Measurements from ENCODE around the gene CDKN2AIP.
"Not testable (repeated sequence)": the region's sequence is repeated elsewhere in the genome, so short reads cannot be mapped to it uniquely, and the experiment has no call there.

Gene CDKN2AIP

GRCh38 chr4:183413234-183414200 is 30.9 kb upstream of the CDKN2AIP start:
- no peak for DNase-seq (ENCODE audit: low read depth)

GRCh38 chr4:183416879-183417755 is 27.3 kb upstream of the CDKN2AIP start:
- no peak for DNase-seq (ENCODE audit: low read depth)

- no peak for DNase-seq (ENCODE audit: low read depth)
Observed at GRCh38 chr4:183422962-183423631, 21.3 kb upstream of the CDKN2AIP start.

DNA sequence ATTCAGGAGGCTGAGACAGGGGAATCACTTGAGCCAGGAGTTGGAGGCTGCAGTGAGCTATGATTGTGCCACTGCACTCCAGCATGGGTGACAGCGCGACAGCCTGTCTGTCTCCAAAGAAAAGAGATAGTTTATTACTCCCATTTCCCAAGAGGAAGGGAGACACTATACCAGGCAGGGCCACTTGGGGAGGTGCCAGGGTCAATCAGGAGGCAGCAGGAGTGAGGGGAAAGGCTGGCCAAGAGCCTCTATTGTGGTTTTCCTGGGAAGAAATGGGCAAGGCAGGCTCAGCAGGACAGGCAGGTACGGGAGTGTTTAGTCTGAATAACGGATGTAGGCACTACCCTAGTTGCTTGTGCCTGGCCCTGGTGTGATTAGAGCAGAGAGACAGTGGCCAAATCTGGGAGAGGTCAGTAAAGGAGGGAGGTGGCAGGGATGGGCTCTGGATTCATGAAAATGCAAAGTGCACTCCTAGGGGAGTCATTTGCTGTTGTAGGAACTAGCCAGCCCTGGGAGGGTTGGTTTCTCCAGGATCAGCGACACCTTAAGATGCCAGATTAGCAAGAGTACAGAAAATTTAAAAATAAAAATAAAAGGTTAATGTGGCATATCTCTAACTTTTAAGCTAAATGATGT is 20.2 kb upstream of the CDKN2AIP start:
- no peak for DNase-seq (ENCODE audit: low read depth)

DNA sequence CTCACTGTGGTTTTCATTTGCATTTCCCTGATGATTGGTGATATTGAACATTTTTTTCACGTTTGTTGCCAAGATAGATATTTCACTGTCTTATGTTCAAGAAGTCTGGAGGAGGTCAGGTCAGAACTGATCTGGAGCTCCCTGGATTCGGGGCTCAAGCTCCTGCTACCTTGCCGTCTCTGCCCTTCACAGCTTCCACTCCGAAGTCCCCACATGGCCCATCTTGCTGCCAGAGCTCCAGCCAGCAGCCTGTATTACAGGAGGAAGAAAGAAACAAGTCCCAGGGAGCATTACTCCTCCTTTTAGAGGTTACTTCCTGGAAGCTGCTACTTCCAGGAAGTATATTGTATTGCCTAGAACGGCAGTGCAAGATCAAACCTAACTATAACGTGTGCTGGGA is 17.9 kb upstream of the CDKN2AIP start:
- DNase-seq (ENCODE audit: low read depth), result no peak

DNA sequence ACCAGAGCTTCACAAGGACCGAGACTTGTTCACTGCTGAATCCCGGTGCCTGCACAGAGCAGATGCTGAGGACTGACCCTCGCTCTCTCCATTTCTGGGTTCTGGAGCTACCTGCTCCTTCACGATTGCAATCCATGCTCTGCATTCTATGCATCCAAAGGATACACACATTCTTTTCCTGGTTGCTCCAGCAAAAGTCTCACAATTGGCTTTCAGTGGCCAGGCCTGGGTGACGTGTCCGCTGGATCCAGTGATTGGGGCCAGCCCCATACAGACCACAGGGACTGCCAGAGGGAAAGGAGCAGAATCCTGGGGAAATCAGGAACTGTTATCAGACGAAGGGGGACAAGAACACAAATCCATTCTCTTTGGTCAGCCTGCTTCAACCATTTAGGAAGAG is 14.9 kb upstream of the CDKN2AIP start:
- no peak for DNase-seq (ENCODE audit: low read depth)

DNA sequence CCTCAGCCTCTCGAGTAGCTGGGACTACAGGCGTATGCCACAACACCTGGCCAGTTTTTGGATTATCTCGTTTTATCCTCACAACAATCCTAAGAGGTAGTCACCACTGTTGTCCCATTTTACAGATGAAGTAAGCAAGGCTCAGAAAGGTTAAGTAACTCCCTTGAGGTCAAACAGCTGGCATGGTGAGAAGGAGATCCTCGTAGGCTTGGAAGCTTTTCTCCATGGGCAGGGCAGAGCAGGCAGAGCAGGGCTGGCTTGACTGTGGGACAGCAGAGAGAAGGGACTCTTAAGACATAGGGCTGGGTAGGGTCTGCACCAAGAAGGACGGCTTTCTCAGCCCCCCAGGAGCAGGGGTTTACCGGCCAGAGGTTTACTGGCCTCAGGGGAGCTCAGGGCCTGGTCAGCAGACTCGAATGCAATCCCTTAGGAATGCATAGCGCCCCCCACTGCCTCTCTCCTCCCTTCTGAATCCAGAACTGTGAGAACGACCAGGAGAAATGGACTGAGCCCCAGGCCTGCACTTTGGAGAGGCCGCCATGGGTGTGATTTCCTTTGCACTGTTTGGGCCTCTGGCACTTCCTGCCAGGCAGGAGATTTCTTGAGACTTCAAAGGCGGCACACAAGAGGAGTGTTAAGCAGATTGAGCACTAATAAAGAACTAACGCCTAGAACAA is 14.0 kb upstream of the CDKN2AIP start:
- no peak for DNase-seq (ENCODE audit: low read depth)

DNA sequence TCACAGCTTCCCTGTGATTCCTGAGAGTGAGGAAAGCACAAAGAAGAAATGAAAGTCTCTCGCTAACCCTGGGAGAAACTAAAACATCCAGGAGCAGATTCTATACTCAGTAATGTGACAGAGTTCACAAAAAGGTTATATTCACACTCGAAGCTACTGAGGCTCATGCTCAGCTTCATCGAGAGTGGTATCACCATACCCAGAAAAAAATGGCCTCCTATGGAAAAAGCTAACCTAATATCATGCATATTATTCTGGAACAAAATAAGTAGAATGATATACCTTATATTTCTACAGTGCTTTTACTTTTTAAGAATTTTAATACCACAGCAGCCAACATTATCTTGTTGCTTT is 13.5 kb upstream of the CDKN2AIP start:
- no peak for DNase-seq (ENCODE audit: low read depth)

DNA sequence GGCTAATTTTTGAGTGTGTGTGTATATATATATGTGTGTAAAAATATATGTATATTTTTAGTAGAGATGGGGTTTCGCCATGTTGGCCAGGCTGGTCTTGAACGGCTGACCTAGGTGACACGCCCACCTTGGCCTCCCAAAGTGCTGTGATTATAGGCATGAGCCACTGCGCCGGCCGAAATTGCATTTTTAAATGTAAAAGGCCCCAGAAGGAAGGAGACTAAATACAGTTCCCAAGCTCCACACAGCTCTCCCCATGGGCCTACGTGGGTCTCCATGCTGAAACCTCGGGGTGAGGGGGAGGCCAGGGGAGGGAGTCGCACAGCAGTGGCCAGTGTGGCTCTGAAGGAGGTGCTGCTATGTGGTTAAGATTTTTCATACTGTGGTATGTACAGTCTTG is 12.8 kb upstream of the CDKN2AIP start:
- DNase-seq (ENCODE audit: low read depth), result no peak

- DNase-seq (ENCODE audit: low read depth), result not testable (repeated sequence)
Observed at GRCh38 chr4:183433183-183433582, 11.3 kb upstream of the CDKN2AIP start.

GRCh38 chr4:183434264-183434663 is 10.2 kb upstream of the CDKN2AIP start:
- no peak for DNase-seq (ENCODE audit: low read depth)

DNA sequence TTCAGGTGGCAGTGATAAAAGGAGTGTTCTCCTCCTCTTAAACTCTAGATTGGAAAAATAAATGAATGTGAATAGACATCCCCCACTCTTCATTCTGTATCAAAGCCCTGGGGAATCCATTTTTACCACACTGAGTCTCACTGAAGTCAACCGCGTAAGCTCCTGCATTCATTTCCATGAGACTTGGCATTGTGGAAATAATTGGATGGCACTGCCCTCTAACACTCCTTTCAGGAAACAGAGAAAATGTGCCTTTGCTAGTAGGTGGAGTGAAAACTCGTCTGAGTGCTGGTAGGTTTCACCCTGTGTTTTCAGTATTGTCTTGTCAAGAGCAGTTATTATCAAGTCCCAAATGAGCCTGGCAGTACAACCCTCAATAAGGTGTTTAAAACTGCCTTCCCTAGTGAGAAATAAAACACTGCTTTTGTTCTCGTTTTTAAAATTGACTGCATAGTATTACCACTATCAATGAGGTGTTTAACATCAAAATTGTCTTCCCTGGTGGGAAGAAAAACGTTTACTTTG is 9.7 kb upstream of the CDKN2AIP start:
- DNase-seq (ENCODE audit: low read depth), result no peak

- DNase-seq (ENCODE audit: low read depth), result no peak
Observed at GRCh38 chr4:183435803-183436202, 8.6 kb upstream of the CDKN2AIP start.

GRCh38 chr4:183436417-183436816 is 8.0 kb upstream of the CDKN2AIP start:
- no peak for DNase-seq (ENCODE audit: low read depth)

GRCh38 chr4:183437452-183437851 is 7.0 kb upstream of the CDKN2AIP start:
- no peak for DNase-seq (ENCODE audit: low read depth)

DNA sequence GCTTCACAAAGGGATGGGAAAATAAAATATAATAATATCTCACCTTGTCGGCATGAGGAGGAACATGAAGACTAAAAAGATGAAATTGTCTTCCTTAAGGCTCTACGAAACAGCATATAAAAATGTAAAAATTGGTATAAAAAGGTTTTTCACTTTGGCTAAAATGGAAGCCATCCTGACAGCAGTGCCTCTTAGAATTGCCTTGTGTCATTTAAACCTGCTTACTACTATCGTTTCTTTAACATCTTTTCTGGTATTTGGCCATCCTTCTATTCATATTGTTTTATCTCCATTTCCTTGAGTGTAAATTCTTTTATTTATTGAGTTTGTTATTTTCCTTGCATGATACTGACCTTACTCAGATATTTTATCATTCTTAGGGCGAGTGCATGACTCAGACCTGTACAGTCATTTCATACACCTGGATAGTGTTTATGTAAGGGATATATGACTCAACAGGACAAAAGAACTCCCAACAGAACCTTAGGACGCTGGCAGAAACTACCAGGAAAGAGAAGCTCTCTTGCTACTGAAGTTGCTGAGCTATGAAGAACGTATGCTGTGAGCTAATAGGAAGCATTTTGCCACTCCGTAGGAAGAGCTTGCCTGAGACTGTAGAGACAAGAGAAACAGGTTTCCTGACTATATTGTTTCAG is 5.8 kb upstream of the CDKN2AIP start:
- no peak for DNase-seq (ENCODE audit: low read depth)

GRCh38 chr4:183441276-183441675 is 3.2 kb upstream of the CDKN2AIP start:
- no peak for DNase-seq (ENCODE audit: low read depth)

GRCh38 chr4:183443655-183444213 is 702 bp upstream of the CDKN2AIP start:
- DNase-seq (ENCODE audit: low read depth), result peak; percentile 25

GRCh38 chr4:183445097-183445428 is 627 bp downstream of the CDKN2AIP start:
- no peak for DNase-seq (ENCODE audit: low read depth)

DNA sequence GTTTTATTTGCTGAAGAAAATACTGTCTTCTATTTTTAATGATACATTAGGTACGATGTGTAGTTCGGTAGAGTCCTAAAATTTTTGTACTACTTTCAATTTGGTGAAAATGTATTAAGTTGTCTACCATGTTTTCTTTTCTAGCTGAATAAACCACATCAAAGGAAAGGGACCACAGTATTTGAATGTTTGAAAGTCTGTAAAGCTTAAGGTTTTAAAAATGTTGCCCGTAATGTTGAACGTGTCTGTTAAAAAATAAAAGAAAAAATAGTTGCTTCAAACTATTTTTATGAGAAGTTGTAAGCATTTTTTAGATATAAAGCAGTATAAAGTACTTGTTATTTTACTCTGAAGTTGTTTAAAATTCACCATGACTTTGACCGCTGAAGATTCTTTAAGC is 3.2 kb downstream of the CDKN2AIP start:
- no peak for DNase-seq (ENCODE audit: low read depth)

All from T follicular helper cell (primary cell).